HCT116 (cell line): Measurements from ENCODE around the gene PSMD11. TPM values are rescaled to one million over a fixed set of nuclear protein-coding genes. Genes with fewer than 3 reads are reported as not detected.

Experiments
- ATAC-seq: fragments of 200-7000 bp; cut with Tn5 transposase; 2 replicates; pipeline ENCODE4 v1.9.1; 2020; ENCODE audit warnings: mild to moderate bottlenecking, moderate library complexity
- BruUV-seq: library from RNA; stranded (reverse); fragments of 400-500 nt; replicated peaks from 2 replicates; lab custom pipeline; 2021; lab: Mats Ljungman, UMichigan
- CTCF ChIA-PET: fragments of 300-600 bp; sonication (Branson Sonifier 250); formaldehyde crosslinking; loops from one replicate; lab custom pipeline; 2021; ENCODE audit warnings: antibody characterized with exemption; lab: Charles Lee
- POLR2A ChIA-PET: fragments of 300-600, 350-600 bp; sonication (Branson Sonifier 250); formaldehyde crosslinking; loops from one replicate; lab custom pipeline; 2021; ENCODE audit warnings: antibody characterized with exemption; lab: Charles Lee
- RAD21 ChIA-PET, 2 experiments: fragments of 300-600 bp; sonication (Branson Sonifier 250); formaldehyde crosslinking; loops; one replicate each; lab custom pipeline; 2023; ENCODE audit warnings: low total read pairs in 2 of 2; ENCODE audit not compliant: uncharacterized antibody in 2 of 2, unreplicated experiment in 2 of 2, low non-redundant PET in 1 of 2; lab: Charles Lee
- DNase-seq: peaks from one replicate; pipeline ENCODE4 v3.0.0-alpha.2; 2010; ENCODE audit warnings: low read depth, low spot score
- H2AFZ ChIP-seq: fragments of 200-600 bp; shearing (Covaris generic), sonication (generic); 2 replicates; pipeline ENCODE4 v1.6.1; 2017; ENCODE audit warnings: low read depth, mixed run types, mixed read lengths, antibody characterized with exemption, low read length; ENCODE audit not compliant: poor library complexity, severe bottlenecking
- H3K27ac ChIP-seq: 2 replicates; pipeline ENCODE4 v1.5.1; 2012; ENCODE audit warnings: low read depth, low read length
- H3K27me3 ChIP-seq: fragments of 200-600 bp; sonication (generic); 2 replicates; pipeline ENCODE4 v1.6.1; 2016; ENCODE audit warnings: mixed run types, low read length, mixed read lengths; ENCODE audit not compliant: insufficient read depth
- H3K36me3 ChIP-seq, 2 experiments: fragments of 200-500 bp in 1 of 2; fragments of 200-600 bp in 1 of 2; sonication (Bioruptor generic) in 1 of 2; sonication (generic) in 1 of 2; 2 replicates each; pipeline versions ENCODE4 v1.5.1 to v1.6.1; 2014 to 2016; ENCODE audit warnings: low read length in 2 of 2, inconsistent platforms in 1 of 2, mixed read lengths in 1 of 2, mixed run types in 1 of 2; ENCODE audit not compliant: insufficient read depth in 2 of 2, control insufficient read depth in 1 of 2
- H3K4me1 ChIP-seq, 2 experiments: fragments of 200-600 bp in 1 of 2; sonication (generic) in 1 of 2; 2 replicates each; pipeline versions ENCODE4 v1.5.1 to v1.6.1; 2012 to 2017; ENCODE audit warnings: low read length in 2 of 2, inconsistent platforms in 1 of 2, mild to moderate bottlenecking in 1 of 2, mixed read lengths in 1 of 2, mixed run types in 1 of 2, moderate library complexity in 1 of 2; ENCODE audit not compliant: insufficient read depth in 2 of 2, control insufficient read depth in 1 of 2
- H3K4me2 ChIP-seq: fragments of 200-600 bp; sonication (generic); 2 replicates; pipeline ENCODE4 v1.6.1; 2017; ENCODE audit warnings: mixed run types, low read length, mixed read lengths
- H3K4me3 ChIP-seq, 2 experiments: fragments of 200-600 bp in 1 of 2; sonication (generic) in 1 of 2; replicated peaks in 1 of 2; 2 replicates each; pipeline ENCODE4 v1.5.1; 2011 to 2016; ENCODE audit warnings: low read length in 2 of 2, control low read depth in 1 of 2, low read depth in 1 of 2, mild to moderate bottlenecking in 1 of 2, mixed read lengths in 1 of 2, mixed run types in 1 of 2
- H3K79me2 ChIP-seq: fragments of 200-600 bp; sonication (generic); 2 replicates; pipeline ENCODE4 v1.6.1; 2017; ENCODE audit warnings: mild to moderate bottlenecking, mixed run types, low read length, moderate library complexity, mixed read lengths; ENCODE audit not compliant: insufficient read depth
- H3K9ac ChIP-seq: fragments of 200-600 bp; sonication (generic); 2 replicates; pipeline ENCODE4 v1.6.1; 2016; ENCODE audit warnings: low read length, mixed read lengths
- H3K9me2 ChIP-seq: fragments of 200-600 bp; sonication (generic), shearing (Covaris generic); 2 replicates; pipeline ENCODE4 v1.6.1; 2017; ENCODE audit warnings: mixed run types, mild to moderate bottlenecking, moderate library complexity; ENCODE audit not compliant: insufficient read depth
- H3K9me3 ChIP-seq, 2 experiments: fragments of 200-500 bp in 1 of 2; fragments of 200-600 bp in 1 of 2; sonication (Bioruptor generic) in 1 of 2; sonication (generic) in 1 of 2; 2 replicates each; pipeline ENCODE4 v1.6.1; 2014 to 2017; ENCODE audit warnings: low read length in 2 of 2, mixed read lengths in 2 of 2, inconsistent platforms in 1 of 2, low read depth in 1 of 2, mild to moderate bottlenecking in 1 of 2, mixed run types in 1 of 2, moderate library complexity in 1 of 2; ENCODE audit not compliant: control insufficient read depth in 1 of 2, insufficient read depth in 1 of 2
- H4K20me1 ChIP-seq: fragments of 200-600 bp; sonication (generic), shearing (Covaris generic); 2 replicates; pipeline ENCODE4 v1.6.1; 2017; ENCODE audit warnings: mixed run types, mild to moderate bottlenecking, moderate library complexity; ENCODE audit not compliant: insufficient read depth
- POLR2A ChIP-seq: IDR thresholded peaks from 2 replicates; pipeline ENCODE4 v1.7.0; 2011; ENCODE audit warnings: borderline replicate concordance; ENCODE audit not compliant: insufficient read depth, insufficient read length; ENCODE audit errors: extremely low read depth
- RAD21 ChIP-seq: IDR thresholded peaks from 2 replicates; pipeline ENCODE4 v1.6.1; 2012; ENCODE audit warnings: low read depth, mild to moderate bottlenecking
- intact Hi-C: fragments of 100-400 bp; cut with micrococcal nuclease; formaldehyde crosslinking; loops from 2 replicates; pipeline ENCODE4 v1.10.0; 2022
- total RNA-seq: library from RNA; stranded (reverse); gene quantifications from one replicate; pipeline ENCODE4 v1.2.1, GENCODE V29; 2021; ENCODE audit not compliant: unreplicated experiment
- TF ChIP-seq, protein P1 (sequence below): IDR thresholded peaks from 2 replicates; pipeline ENCODE4 v1.6.1; 2012; ENCODE audit warnings: low read depth
- TF ChIP-seq, protein P2 (sequence below): IDR thresholded peaks from 2 replicates; pipeline ENCODE4 v1.6.1; 2012

PSMD11 gene
- total RNA-seq, 1 experiment from 2014 or later, result 143 TPM

DNA sequence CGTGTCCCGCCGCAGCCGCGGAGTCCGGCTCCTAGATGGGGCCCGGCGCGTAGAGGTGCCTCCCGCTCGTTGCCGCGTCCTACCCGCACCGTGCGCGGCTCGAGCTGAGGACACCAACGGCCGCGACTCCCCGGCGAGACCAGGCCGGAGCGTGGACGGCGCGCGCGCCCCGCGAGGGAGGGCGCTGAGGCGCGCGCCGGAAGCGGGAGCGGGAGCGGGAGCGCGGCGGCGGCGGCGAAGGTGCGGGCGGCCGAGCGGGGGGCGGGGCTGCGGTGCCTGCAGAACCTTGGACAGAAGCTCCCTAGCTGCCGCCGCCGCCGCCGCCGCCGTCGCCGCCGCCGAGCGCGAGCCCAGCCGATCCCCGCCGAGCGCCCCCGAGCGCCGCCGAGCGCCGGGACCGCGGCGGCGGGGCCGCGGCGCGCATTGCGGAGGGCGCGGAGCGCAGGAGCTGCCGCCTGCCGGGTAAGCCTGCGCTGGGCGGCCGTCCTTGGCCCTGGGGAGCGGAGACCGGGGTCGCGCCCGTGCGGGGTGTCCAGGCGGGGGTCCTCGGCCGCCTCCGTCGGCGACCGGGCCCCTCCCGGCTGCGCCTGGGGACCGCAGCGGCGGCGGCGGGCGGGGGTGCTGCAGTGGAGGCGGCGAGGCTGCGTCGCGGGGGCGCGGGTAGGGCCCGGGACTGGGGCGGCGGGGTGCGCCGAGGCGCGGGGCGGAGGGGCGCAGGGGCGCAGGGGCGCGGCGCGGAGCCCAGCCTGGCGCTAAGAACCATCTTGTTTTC, 42.6 kb downstream of the PSMD11 start, which contains the start of gene CDK5R1:
Gene CDK5R1, plus strand, starts transcription at position 293 of the 772 bp plus-strand sequence. CDS start 628 bp downstream, outside the sequence.
- POLR2A ChIA-PET, result interaction anchor here (0.6 kb wide), 2 partner anchors 123 to 1576 kb away, joined by 3 read pairs; no protein-coding TSS in a partner anchor
- TF ChIP-seq, protein P1, sequence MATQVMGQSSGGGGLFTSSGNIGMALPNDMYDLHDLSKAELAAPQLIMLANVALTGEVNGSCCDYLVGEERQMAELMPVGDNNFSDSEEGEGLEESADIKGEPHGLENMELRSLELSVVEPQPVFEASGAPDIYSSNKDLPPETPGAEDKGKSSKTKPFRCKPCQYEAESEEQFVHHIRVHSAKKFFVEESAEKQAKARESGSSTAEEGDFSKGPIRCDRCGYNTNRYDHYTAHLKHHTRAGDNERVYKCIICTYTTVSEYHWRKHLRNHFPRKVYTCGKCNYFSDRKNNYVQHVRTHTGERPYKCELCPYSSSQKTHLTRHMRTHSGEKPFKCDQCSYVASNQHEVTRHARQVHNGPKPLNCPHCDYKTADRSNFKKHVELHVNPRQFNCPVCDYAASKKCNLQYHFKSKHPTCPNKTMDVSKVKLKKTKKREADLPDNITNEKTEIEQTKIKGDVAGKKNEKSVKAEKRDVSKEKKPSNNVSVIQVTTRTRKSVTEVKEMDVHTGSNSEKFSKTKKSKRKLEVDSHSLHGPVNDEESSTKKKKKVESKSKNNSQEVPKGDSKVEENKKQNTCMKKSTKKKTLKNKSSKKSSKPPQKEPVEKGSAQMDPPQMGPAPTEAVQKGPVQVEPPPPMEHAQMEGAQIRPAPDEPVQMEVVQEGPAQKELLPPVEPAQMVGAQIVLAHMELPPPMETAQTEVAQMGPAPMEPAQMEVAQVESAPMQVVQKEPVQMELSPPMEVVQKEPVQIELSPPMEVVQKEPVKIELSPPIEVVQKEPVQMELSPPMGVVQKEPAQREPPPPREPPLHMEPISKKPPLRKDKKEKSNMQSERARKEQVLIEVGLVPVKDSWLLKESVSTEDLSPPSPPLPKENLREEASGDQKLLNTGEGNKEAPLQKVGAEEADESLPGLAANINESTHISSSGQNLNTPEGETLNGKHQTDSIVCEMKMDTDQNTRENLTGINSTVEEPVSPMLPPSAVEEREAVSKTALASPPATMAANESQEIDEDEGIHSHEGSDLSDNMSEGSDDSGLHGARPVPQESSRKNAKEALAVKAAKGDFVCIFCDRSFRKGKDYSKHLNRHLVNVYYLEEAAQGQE, result peak; percentile 46; the same call in 1 of the 2 replicates
- TF ChIP-seq RAD21, result no peak
- TF ChIP-seq, protein P2, sequence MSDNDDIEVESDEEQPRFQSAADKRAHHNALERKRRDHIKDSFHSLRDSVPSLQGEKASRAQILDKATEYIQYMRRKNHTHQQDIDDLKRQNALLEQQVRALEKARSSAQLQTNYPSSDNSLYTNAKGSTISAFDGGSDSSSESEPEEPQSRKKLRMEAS, result peak; percentile 10; the same call in 1 of the 2 replicates
- TF ChIP-seq POLR2A, result peak; percentile 44

More for the DNA sequence above, 42.6 kb downstream of the PSMD11 start, which contains the start of gene CDK5R1:
- Histone ChIP-seq H4K20me1 (no peaks in the 10 kb centered on the region), H2AFZ (no peak within 1 kb of the TSS), H3K36me3 (peaks cover 6 to 12% of the 10 kb centered on the region in 2 experiments; a peak in 3 of 4 replicates), H3K79me2 (no peaks in the 10 kb centered on the region), H3K27ac (peak within 1 kb of the TSS; percentile 87), H3K9ac (peak within 1 kb of the TSS; percentile 66), H3K4me2 (peak within 1 kb of the TSS; percentile 86), H3K4me3 (peak within 1 kb of the TSS; percentile 46 to 64), H3K4me1 (peaks cover 8 to 25% of the 10 kb centered on the region in 2 experiments), H3K27me3 (no peaks in the 10 kb centered on the region), H3K9me3 (no peaks in the 10 kb centered on the region), H3K9me2 (no peaks in the 10 kb centered on the region)
- intact Hi-C loops, result no loop called here
- ChIA-PET CTCF (interaction anchor here (1.9 kb wide), 1 partner anchor 25 kb away, joined by 8 read pairs; no protein-coding TSS in a partner anchor), RAD21 (interaction anchor here in 1 of 2 experiments (0.6 kb wide), 1 partner anchor 141 kb away, joined by 3 read pairs; no protein-coding TSS in a partner anchor)
- ATAC-seq (peak; percentile 75), DNase-seq (no peak)
- BruUV-seq, result no TSS peak
